Measurements from ENCODE around the gene RER1.

RER1 gene

GRCh38 chr1:2418791-2419320 is 27.2 kb downstream of the RER1 start:
- in situ Hi-C loops (cut with HindIII; ENCODE audit: low pct_ligation_motif_present, low sequenced_read_pairs) = loop anchor here (25.0 kb wide), 1 partner anchor 93 kb away; no protein-coding TSS in a partner anchor

GRCh38 chr1:2419416-2419815 is 27.8 kb downstream of the RER1 start:
- Histone ChIP-seq H3K27ac (no peak overlapping the region), H3K27me3 (replicated peaks) (no peaks in the 10 kb centered on the region), H3K4me3 (ENCODE audit: low read depth, low read length) (no peak overlapping the region), H3K36me3 (replicated peaks) (no peaks in the 10 kb centered on the region)
- DNase-seq = no peak
- no peak for TF ChIP-seq CTCF (IDR thresholded peaks at IDR 0.05; ENCODE audit: low read depth, low read length, missing control alignments)
- in situ Hi-C loops (cut with HindIII; ENCODE audit: low pct_ligation_motif_present, low sequenced_read_pairs) = loop anchor here (25.0 kb wide), 1 partner anchor 93 kb away; no protein-coding TSS in a partner anchor

More at GRCh38 chr1:2418791-2419320, 27.2 kb downstream of the RER1 start:
- DNase-seq = no peak
- TF ChIP-seq CTCF (IDR thresholded peaks at IDR 0.05; ENCODE audit: low read depth, low read length, missing control alignments) = no peak
- H3K36me3 ChIP-seq (replicated peaks) = no peaks in the 10 kb centered on the region
- H3K27me3 ChIP-seq (replicated peaks) = no peaks in the 10 kb centered on the region
- H3K4me3 ChIP-seq (ENCODE audit: low read depth, low read length) = no peak overlapping the region
- H3K27ac ChIP-seq = no peak overlapping the region

- TF ChIP-seq CTCF (IDR thresholded peaks at IDR 0.05; ENCODE audit: low read depth, low read length, missing control alignments) = no peak
- Histone ChIP-seq H3K27ac (no peak overlapping the region), H3K4me3 (ENCODE audit: low read depth, low read length) (no peak overlapping the region), H3K36me3 (replicated peaks) (no peaks in the 10 kb centered on the region), H3K27me3 (replicated peaks) (no peaks in the 10 kb centered on the region)
- in situ Hi-C loops (cut with HindIII; ENCODE audit: low pct_ligation_motif_present, low sequenced_read_pairs) = loop anchor here (25.0 kb wide), 1 partner anchor 90 kb away; no protein-coding TSS in a partner anchor
- no peak for DNase-seq
Measured at GRCh38 chr1:2422523-2422922, 30.9 kb downstream of the RER1 start.

GRCh38 chr1:2425892-2426291 is 34.3 kb downstream of the RER1 start:
- in situ Hi-C loops (cut with HindIII; ENCODE audit: low pct_ligation_motif_present, low sequenced_read_pairs) = no loop called here

GRCh38 chr1:2426540-2426939 is 34.9 kb downstream of the RER1 start:
- no peak for DNase-seq
- Histone ChIP-seq H3K27ac (no peak overlapping the region), H3K36me3 (replicated peaks) (no peaks in the 10 kb centered on the region), H3K4me3 (ENCODE audit: low read depth, low read length) (no peak overlapping the region), H3K27me3 (replicated peaks) (no peaks in the 10 kb centered on the region)
- TF ChIP-seq CTCF (IDR thresholded peaks at IDR 0.05; ENCODE audit: low read depth, low read length, missing control alignments) = no peak
- in situ Hi-C loops (cut with HindIII; ENCODE audit: low pct_ligation_motif_present, low sequenced_read_pairs) = no loop called here

More at GRCh38 chr1:2425892-2426291, 34.3 kb downstream of the RER1 start:
- Histone ChIP-seq H3K36me3 (replicated peaks) (no peaks in the 10 kb centered on the region), H3K27ac (no peak overlapping the region), H3K4me3 (ENCODE audit: low read depth, low read length) (no peak overlapping the region), H3K27me3 (replicated peaks) (no peaks in the 10 kb centered on the region)
- TF ChIP-seq CTCF (IDR thresholded peaks at IDR 0.05; ENCODE audit: low read depth, low read length, missing control alignments) = no peak
- DNase-seq = no peak

- in situ Hi-C loops (cut with HindIII; ENCODE audit: low pct_ligation_motif_present, low sequenced_read_pairs) = no loop called here
- H3K4me3 ChIP-seq (ENCODE audit: low read depth, low read length) = no peak overlapping the region
- H3K36me3 ChIP-seq (replicated peaks) = no peaks in the 10 kb centered on the region
- no peak overlapping the region for H3K27ac ChIP-seq
- no peaks in the 10 kb centered on the region for H3K27me3 ChIP-seq (replicated peaks)
- no peak for DNase-seq
- TF ChIP-seq CTCF (IDR thresholded peaks at IDR 0.05; ENCODE audit: low read depth, low read length, missing control alignments) = no peak
Measured at GRCh38 chr1:2427051-2427450, 35.4 kb downstream of the RER1 start.
